OCI-LY1 (cell line): Measurements from ENCODE around the gene LRRC61.
"Not testable (repeated sequence)": the region's sequence is repeated elsewhere in the genome, so short reads cannot be mapped to it uniquely, and the experiment has no call there.

Experiments used
- H2AFZ ChIP-seq: fragments of 200-600 bp; sonication (generic), shearing (Covaris generic); 2 replicates; pipeline ENCODE4 v1.6.0; 2014; ENCODE audit warnings: antibody characterized with exemption, mild to moderate bottlenecking, low read length
- H3F3A ChIP-seq: fragments of 200-600 bp; sonication (generic), shearing (Covaris generic); 2 replicates; pipeline ENCODE4 v1.6.0; 2014; ENCODE audit warnings: mild to moderate bottlenecking, antibody characterized with exemption, low read length, moderate library complexity; ENCODE audit not compliant: insufficient read depth
- H3K27ac ChIP-seq: fragments of 200-600 bp; sonication (generic); 2 replicates; pipeline ENCODE4 v1.5.1; 2014; ENCODE audit warnings: low read length, mixed run types, mild to moderate bottlenecking, low read depth; ENCODE audit not compliant: poor library complexity, severe bottlenecking
- H3K27me3 ChIP-seq: fragments of 200-600 bp; sonication (generic); 2 replicates; pipeline ENCODE4 v1.6.0; 2014; ENCODE audit warnings: antibody characterized with exemption, mild to moderate bottlenecking, low read length, moderate library complexity; ENCODE audit not compliant: insufficient read depth
- H3K36me3 ChIP-seq: fragments of 200-600 bp; sonication (generic); 2 replicates; pipeline ENCODE4 v1.6.1; 2014; ENCODE audit warnings: mild to moderate bottlenecking, antibody characterized with exemption, low read length, moderate library complexity, mixed read lengths; ENCODE audit not compliant: insufficient read depth
- H3K4me1 ChIP-seq: fragments of 200-600 bp; sonication (generic); 2 replicates; pipeline ENCODE4 v1.5.1; 2014; ENCODE audit warnings: mild to moderate bottlenecking, low read length, moderate library complexity; ENCODE audit not compliant: insufficient read depth, severe bottlenecking
- H3K4me2 ChIP-seq: fragments of 200-600 bp; sonication (generic), shearing (Covaris generic); 2 replicates; pipeline ENCODE4 v1.6.1; 2014; ENCODE audit warnings: low read length
- H3K4me3 ChIP-seq: fragments of 200-600 bp; sonication (generic); 2 replicates; pipeline ENCODE4 v1.5.1; 2014; ENCODE audit warnings: low read length, low read depth, mild to moderate bottlenecking, mixed read lengths; ENCODE audit not compliant: poor library complexity, severe bottlenecking
- H3K79me2 ChIP-seq: fragments of 200-600 bp; shearing (Covaris generic); 2 replicates; pipeline ENCODE4 v1.6.1; 2016; ENCODE audit warnings: mixed run types, low read length, mixed read lengths; ENCODE audit not compliant: insufficient read depth
- H3K9ac ChIP-seq: fragments of 200-600 bp; sonication (generic), shearing (Covaris generic); 2 replicates; pipeline ENCODE4 v1.6.1; 2014; ENCODE audit warnings: mild to moderate bottlenecking, low read length, mixed read lengths
- H3K9me2 ChIP-seq: fragments of 200-600 bp; sonication (generic), shearing (Covaris generic); 2 replicates; pipeline ENCODE4 v1.6.1; 2014; ENCODE audit warnings: low read depth, mild to moderate bottlenecking, low read length, mixed read lengths
- H3K9me3 ChIP-seq: fragments of 200-600 bp; shearing (Covaris generic); 2 replicates; pipeline ENCODE4 v1.6.1; 2014; ENCODE audit warnings: low read length, mixed read lengths
- H4K20me1 ChIP-seq: fragments of 200-600 bp; sonication (generic), shearing (Covaris generic); 2 replicates; pipeline ENCODE4 v1.6.0; 2016; ENCODE audit warnings: mild to moderate bottlenecking, low read length; ENCODE audit not compliant: insufficient read depth
- EZH2 ChIP-seq: fragments of 200-600 bp; sonication (generic), shearing (Covaris generic); IDR thresholded peaks from 2 replicates; pipeline ENCODE4 v1.8.0; 2017; ENCODE audit warnings: borderline replicate concordance, mixed run types, mild to moderate bottlenecking, antibody characterized with exemption, low read length, moderate library complexity, mixed read lengths
- TF ChIP-seq, protein P1 (sequence below): fragments of 200-600 bp; sonication (generic), shearing (Covaris generic); IDR thresholded peaks from 2 replicates; pipeline ENCODE4 v1.5.1; 2017; ENCODE audit warnings: mild to moderate bottlenecking, antibody characterized with exemption, low read length, moderate library complexity, mixed read lengths

Gene LRRC61

DNA sequence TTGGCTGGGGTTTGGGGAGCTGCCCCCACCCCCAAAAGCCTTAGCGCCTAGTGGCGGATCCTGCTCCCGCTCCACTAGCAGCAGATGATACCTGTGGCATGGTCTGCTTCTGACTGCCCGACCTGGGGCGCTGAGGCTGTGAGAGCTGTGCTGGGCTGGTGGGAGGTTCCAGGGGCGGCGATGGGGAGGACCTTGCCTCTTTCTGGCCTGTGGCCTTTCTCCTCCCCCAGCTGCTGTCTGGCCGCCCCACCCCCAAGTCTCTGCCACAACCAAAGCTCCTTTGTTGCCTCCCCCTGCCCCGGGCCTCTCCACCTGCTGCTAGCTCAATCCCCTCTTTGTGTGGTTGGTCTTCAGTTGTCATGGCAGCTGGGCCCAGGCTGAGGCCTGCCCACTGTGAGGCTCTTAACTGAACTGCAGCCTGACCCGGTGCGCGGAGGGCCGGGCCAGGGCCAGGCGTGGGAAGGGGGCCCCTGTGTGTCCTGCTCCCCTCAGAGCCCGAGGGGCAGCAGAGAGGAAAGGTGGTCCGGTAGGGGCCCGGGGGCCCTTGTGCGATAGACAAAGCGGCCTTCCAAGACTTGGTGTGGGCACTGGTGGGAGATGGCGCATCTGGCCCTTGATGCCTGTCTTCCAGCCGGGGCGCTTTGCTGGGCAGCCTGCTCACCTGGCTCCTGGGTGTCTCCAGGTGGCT, 60.7 kb downstream of the LRRC61 start:
- Histone ChIP-seq H3K4me2 (no peak overlapping the region; the same call in 1 of the 2 replicates), H4K20me1 (no peaks in the 10 kb centered on the region), H3K9ac (no peak overlapping the region; the same call in 1 of the 2 replicates), H3K4me3 (no peak overlapping the region), H3K4me1 (peaks cover 50% of the 10 kb centered on the region), H2AFZ (no peak overlapping the region), H3K9me2 (no peaks in the 10 kb centered on the region), H3K9me3 (no peaks in the 10 kb centered on the region), H3F3A (no peaks in the 10 kb centered on the region), H3K79me2 (no peaks in the 10 kb centered on the region), H3K27ac (peak overlapping the region; percentile 70), H3K27me3 (no peaks in the 10 kb centered on the region), H3K36me3 (no peaks in the 10 kb centered on the region)
- TF ChIP-seq EZH2, result no peak
- TF ChIP-seq, protein P1, sequence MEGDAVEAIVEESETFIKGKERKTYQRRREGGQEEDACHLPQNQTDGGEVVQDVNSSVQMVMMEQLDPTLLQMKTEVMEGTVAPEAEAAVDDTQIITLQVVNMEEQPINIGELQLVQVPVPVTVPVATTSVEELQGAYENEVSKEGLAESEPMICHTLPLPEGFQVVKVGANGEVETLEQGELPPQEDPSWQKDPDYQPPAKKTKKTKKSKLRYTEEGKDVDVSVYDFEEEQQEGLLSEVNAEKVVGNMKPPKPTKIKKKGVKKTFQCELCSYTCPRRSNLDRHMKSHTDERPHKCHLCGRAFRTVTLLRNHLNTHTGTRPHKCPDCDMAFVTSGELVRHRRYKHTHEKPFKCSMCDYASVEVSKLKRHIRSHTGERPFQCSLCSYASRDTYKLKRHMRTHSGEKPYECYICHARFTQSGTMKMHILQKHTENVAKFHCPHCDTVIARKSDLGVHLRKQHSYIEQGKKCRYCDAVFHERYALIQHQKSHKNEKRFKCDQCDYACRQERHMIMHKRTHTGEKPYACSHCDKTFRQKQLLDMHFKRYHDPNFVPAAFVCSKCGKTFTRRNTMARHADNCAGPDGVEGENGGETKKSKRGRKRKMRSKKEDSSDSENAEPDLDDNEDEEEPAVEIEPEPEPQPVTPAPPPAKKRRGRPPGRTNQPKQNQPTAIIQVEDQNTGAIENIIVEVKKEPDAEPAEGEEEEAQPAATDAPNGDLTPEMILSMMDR, result no peak

GRCh38 chr7:150384406-150385301, 61.5 kb downstream of the LRRC61 start:
- no peaks in the 10 kb centered on the region for H4K20me1 ChIP-seq
- no peaks in the 10 kb centered on the region for H3K36me3 ChIP-seq
- no peak overlapping the region for H2AFZ ChIP-seq
- H3K9me2 ChIP-seq, result no peaks in the 10 kb centered on the region
- H3K4me3 ChIP-seq, result no peak overlapping the region
- H3K4me2 ChIP-seq, result no peak overlapping the region
- H3K9ac ChIP-seq, result no peak overlapping the region
- no peaks in the 10 kb centered on the region for H3F3A ChIP-seq
- H3K79me2 ChIP-seq, result no peaks in the 10 kb centered on the region
- no peaks in the 10 kb centered on the region for H3K27me3 ChIP-seq
- H3K9me3 ChIP-seq, result no peaks in the 10 kb centered on the region
- no peak overlapping the region for H3K27ac ChIP-seq
- peaks cover 48% of the 10 kb centered on the region for H3K4me1 ChIP-seq
- TF ChIP-seq, protein P1, result no peak
- TF ChIP-seq EZH2, result no peak

GRCh38 chr7:150385302-150385723, 62.2 kb downstream of the LRRC61 start:
- no peaks in the 10 kb centered on the region for H3K9me3 ChIP-seq
- H3K4me1 ChIP-seq, result peaks cover 42% of the 10 kb centered on the region
- no peaks in the 10 kb centered on the region for H3K36me3 ChIP-seq
- no peak overlapping the region for H2AFZ ChIP-seq
- no peaks in the 10 kb centered on the region for H3F3A ChIP-seq
- H4K20me1 ChIP-seq, result no peaks in the 10 kb centered on the region
- H3K27me3 ChIP-seq, result no peaks in the 10 kb centered on the region
- H3K4me2 ChIP-seq, result no peak overlapping the region
- no peak overlapping the region for H3K4me3 ChIP-seq
- no peak for TF ChIP-seq EZH2
- TF ChIP-seq, protein P1, result no peak
- H3K9me2 ChIP-seq, result no peaks in the 10 kb centered on the region
- H3K79me2 ChIP-seq, result no peaks in the 10 kb centered on the region
- H3K9ac ChIP-seq, result no peak overlapping the region
- H3K27ac ChIP-seq, result no peak overlapping the region

DNA sequence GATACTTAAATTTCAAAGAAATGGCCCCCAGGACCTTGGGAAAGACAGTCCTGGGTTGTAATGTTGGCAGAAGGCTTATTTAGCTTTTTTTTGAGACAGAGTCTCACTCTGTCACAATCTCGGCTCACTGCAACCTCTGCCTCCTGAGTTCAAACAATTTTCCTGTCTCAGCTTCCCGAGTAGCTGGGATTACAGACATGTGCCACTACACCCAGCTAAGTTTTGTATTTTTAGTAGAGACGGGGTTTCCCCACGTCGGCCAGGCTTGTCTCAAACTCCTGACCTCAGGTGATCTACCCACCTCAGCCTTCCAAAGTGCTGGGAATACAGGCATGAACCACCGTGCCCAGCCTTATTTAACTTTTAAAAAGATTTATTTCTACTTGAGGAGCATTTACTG, 62.7 kb downstream of the LRRC61 start:
- H3K27me3 ChIP-seq, H3K36me3 ChIP-seq, H3K9me3 ChIP-seq, H3K4me2 ChIP-seq, H3K9me2 ChIP-seq, H3K79me2 ChIP-seq, H4K20me1 ChIP-seq, H2AFZ ChIP-seq, H3K4me3 ChIP-seq, H3K27ac ChIP-seq, H3F3A ChIP-seq, H3K9ac ChIP-seq: not testable (repeated sequence)
- H3K4me1 ChIP-seq, result peaks cover 36% of the 10 kb centered on the region
